Skin of body (tissue), 3 donors: ENCODE results near the gene COQ8A. TPM values are rescaled to one million over a fixed set of nuclear protein-coding genes. Genes with fewer than 3 reads are reported as not detected.

Source experiments
- DNase-seq: peaks from one replicate; lab custom pipeline; 2025; lab: John Stamatoyannopoulos, UW
- small RNA-seq: library from RNA; depleted of rRNA; stranded (forward); fragments of <200 nt; gene quantifications from one replicate; pipeline ENCODE3, GENCODE V24; 2014; ENCODE audit warnings: low replicate concordance
- total RNA-seq: library from RNA; depleted of rRNA; stranded (reverse); fragments of >200 nt; gene quantifications from one replicate; pipeline ENCODE4 v1.2.3, GENCODE V29; 2014

Gene COQ8A
- total RNA-seq, 1 donor from 2014 or later = 31.4 TPM

GRCh38 chr1:227004796-227005195, 64.7 kb downstream of the COQ8A start:
- DNase-seq = no peak

GRCh38 chr1:227006226-227006796, 66.2 kb downstream of the COQ8A start:
- DNase-seq = no peak

- no peak for DNase-seq
These were observed 69.8 kb downstream of the COQ8A start for GRCh38 chr1:227009937-227010336.

- DNase-seq = no peak
These were observed 70.6 kb downstream of the COQ8A start for GRCh38 chr1:227010645-227011044.

- DNase-seq = no peak
These were observed 76.9 kb downstream of the COQ8A start for GRCh38 chr1:227016990-227017389.

GRCh38 chr1:227032396-227032795, 92.3 kb downstream of the COQ8A start:
- no peak for DNase-seq

GRCh38 chr1:227033880-227034279, 93.8 kb downstream of the COQ8A start:
- DNase-seq = no peak

- DNase-seq = no peak
These were observed 95.2 kb downstream of the COQ8A start for GRCh38 chr1:227035316-227035715.

GRCh38 chr1:227037121-227037520, 97.0 kb downstream of the COQ8A start:
- no peak for DNase-seq

Small RNA genes within 50 kb of the gene (small RNA-seq; reads per million reads assigned to genes)
- not detected for gene AL353689.1

Other genes with a start within 250 kb of the COQ8A start
- gene ITPKB, start 201.0 kb upstream of the COQ8A start, total RNA-seq = 30.1 TPM
- 13.9 TPM for gene PSEN2, start 69.7 kb upstream of the COQ8A start, total RNA-seq